Testis (tissue), 3 donors: Measurements from ENCODE around the gene PARVB. TPM values are rescaled to one million over a fixed set of nuclear protein-coding genes. Genes with fewer than 3 reads are reported as not detected.
"Not testable (repeated sequence)": the region's sequence is repeated elsewhere in the genome, so short reads cannot be mapped to it uniquely, and the experiment has no call there.

ENCODE experiments used
- DNase-seq: peaks from one replicate; pipeline ENCODE4 v3.0.0-alpha.2; 2019
- H3K27ac ChIP-seq, 2 donors: fragments of 200-600 bp; sonication (generic); one replicate each; pipeline ENCODE4 v1.5.1; 2019
- H3K27me3 ChIP-seq: fragments of 200-600 bp; sonication (generic); one replicate; pipeline ENCODE4 v1.5.1; 2019
- H3K36me3 ChIP-seq: fragments of 200-600 bp; sonication (generic); one replicate; pipeline ENCODE4 v1.5.1; 2017; ENCODE audit warnings: low read depth; ENCODE audit errors: missing control alignments
- H3K4me1 ChIP-seq: fragments of 200-600 bp; sonication (generic); one replicate; pipeline ENCODE4 v1.5.1; 2019
- H3K4me3 ChIP-seq, 2 donors: fragments of 200-600 bp; sonication (generic); one replicate each; pipeline ENCODE4 v1.5.1; 2017 to 2019
- H3K9me3 ChIP-seq: fragments of 200-600 bp; sonication (generic); one replicate; pipeline ENCODE4 v1.5.1; 2017
- CTCF ChIP-seq, 3 experiments: fragments of 450-650 bp in 2 of 3; fragments of 200-600 bp in 1 of 3; sonication (generic) in 1 of 3; IDR thresholded peaks; one replicate each; pipeline ENCODE4 v1.5.1; 2016 to 2019; ENCODE audit warnings: antibody characterized with exemption in 3 of 3, mild to moderate bottlenecking in 2 of 3, moderate library complexity in 1 of 3
- POLR2A ChIP-seq: fragments of 450-650 bp; IDR thresholded peaks from one replicate; pipeline ENCODE4 v1.6.1; 2017; ENCODE audit warnings: antibody characterized with exemption, mild to moderate bottlenecking, moderate library complexity
- WGBS, 2 donors: methylation state at CpG; one replicate each; pipeline ENCODE4 v1.1.5; 2018; 5-methylcytosine and 5-hydroxymethylcytosine counted together
- intact Hi-C: fragments of 100-400 bp; cut with DNase I; formaldehyde crosslinking; loops from one replicate; pipeline ENCODE4 v1.15.1; 2023; ENCODE audit warnings: low total_unique reads
- polyA plus RNA-seq: library from polyadenylated mRNA; stranded (reverse); fragments of 350-450 nt; fragmentation: Illumina TruSeq; extraction: RNeasy Lipid Tissue Mini Kit (QIAGEN cat#74804); gene quantifications from one replicate; pipeline ENCODE4 v1.2.3, GENCODE V29; 2014; ENCODE audit warnings: low read depth, low replicate concordance; ENCODE audit not compliant: insufficient read depth
- total RNA-seq, 2 donors: library from RNA; depleted of rRNA; stranded (reverse); fragments of >200 nt; gene quantifications; one replicate each; pipeline ENCODE4 v1.2.3, GENCODE V29; 2016

The PARVB gene
- total and polyA plus RNA-seq, 3 donors from 2014 or later = 11.6 to 27.5 (median 23.7) TPM

- no peak overlapping the region for H3K4me3 ChIP-seq
- TF ChIP-seq POLR2A = no peak
- no peak for TF ChIP-seq CTCF (IDR thresholded peaks at IDR 0.05)
- 81 to 85% methylated on average over 13 of the region's 13 CpGs for WGBS, 2 donors
- no peaks in the 10 kb centered on the region for H3K27me3 ChIP-seq
- no peaks in the 10 kb centered on the region for H3K9me3 ChIP-seq
- no peak for DNase-seq
- intact Hi-C loops = no loop called here
- no peak overlapping the region for H3K27ac ChIP-seq
- peaks cover 22% of the 10 kb centered on the region for H3K4me1 ChIP-seq
- H3K36me3 ChIP-seq = no peaks in the 10 kb centered on the region
These were observed 26.8 kb downstream of the PARVB start for GRCh38 chr22:44050766-44051355.

- intact Hi-C loops = no loop called here
- no peaks in the 10 kb centered on the region for H3K36me3 ChIP-seq
- TF ChIP-seq POLR2A = no peak
- no peak for TF ChIP-seq CTCF (IDR thresholded peaks at IDR 0.05)
- no peak overlapping the region for H3K4me3 ChIP-seq
- no peak overlapping the region for H3K27ac ChIP-seq
- 94 to 99% methylated on average over 6 of the region's 6 CpGs for WGBS, 2 donors
- DNase-seq = no peak
- no peaks in the 10 kb centered on the region for H3K9me3 ChIP-seq
- H3K27me3 ChIP-seq = no peaks in the 10 kb centered on the region
- peaks cover 21% of the 10 kb centered on the region for H3K4me1 ChIP-seq
These were observed 27.3 kb downstream of the PARVB start for GRCh38 chr22:44051358-44051757.

- intact Hi-C loops = no loop called here
- Histone ChIP-seq H3K9me3 (no peaks in the 10 kb centered on the region), H3K4me3 (no peak overlapping the region), H3K27me3 (no peaks in the 10 kb centered on the region), H3K36me3 (no peaks in the 10 kb centered on the region), H3K4me1 (peaks cover 15% of the 10 kb centered on the region), H3K27ac (no peak overlapping the region)
- no peak for DNase-seq
- TF ChIP-seq CTCF (IDR thresholded peaks at IDR 0.05) (no peak), POLR2A (no peak)
- WGBS, 2 donors = 81 to 92% methylated on average over 13 of the region's 13 CpGs
These were observed 27.9 kb downstream of the PARVB start for GRCh38 chr22:44051961-44052360.

GRCh38 chr22:44055805-44056204, 31.7 kb downstream of the PARVB start:
- 95 to 98% methylated on average over 16 of the region's 16 CpGs for WGBS, 2 donors
- H3K9me3 ChIP-seq = no peaks in the 10 kb centered on the region
- intact Hi-C loops = no loop called here
- DNase-seq = no peak
- no peak overlapping the region for H3K27ac ChIP-seq
- H3K36me3 ChIP-seq = no peaks in the 10 kb centered on the region
- H3K4me3 ChIP-seq = no peak overlapping the region
- no peaks in the 10 kb centered on the region for H3K27me3 ChIP-seq
- no peak for TF ChIP-seq POLR2A
- no peak for TF ChIP-seq CTCF (IDR thresholded peaks at IDR 0.05)
- peaks cover 12% of the 10 kb centered on the region for H3K4me1 ChIP-seq

- Histone ChIP-seq H3K27ac (peak overlapping the region in 1 of 2 donors; percentile 82), H3K4me1 (peaks cover 12% of the 10 kb centered on the region)
- H3K36me3 ChIP-seq, intact Hi-C loops, H3K4me3 ChIP-seq, DNase-seq, H3K27me3 ChIP-seq, H3K9me3 ChIP-seq: not testable (repeated sequence)
- WGBS, 2 donors = 58 to 67% methylated on average over 3 to 4 of the region's 4 CpGs
These were observed 32.5 kb downstream of the PARVB start for GRCh38 chr22:44056649-44057048.
